Stimulated activated CD4-positive, alpha-beta T cell treated with anti-CD3 and anti-CD28 coated beads, TNF-alpha, amount 100 ng/mL, for 1 hour (primary cell): ENCODE measurements around the gene PHPT1.
A peak's percentile ranks its signal among the peaks of the same experiment; 100 is the strongest.
"Not testable (repeated sequence)": the region's sequence is repeated elsewhere in the genome, so short reads cannot be mapped to it uniquely, and the experiment has no call there.

Source experiments
- DNase-seq, 3 donors: peaks; one replicate each; pipeline ENCODE4 v3.0.0-alpha.2; 2020; ENCODE audit warnings: low read depth in 3 of 3, low spot score in 1 of 3

Gene PHPT1

DNA sequence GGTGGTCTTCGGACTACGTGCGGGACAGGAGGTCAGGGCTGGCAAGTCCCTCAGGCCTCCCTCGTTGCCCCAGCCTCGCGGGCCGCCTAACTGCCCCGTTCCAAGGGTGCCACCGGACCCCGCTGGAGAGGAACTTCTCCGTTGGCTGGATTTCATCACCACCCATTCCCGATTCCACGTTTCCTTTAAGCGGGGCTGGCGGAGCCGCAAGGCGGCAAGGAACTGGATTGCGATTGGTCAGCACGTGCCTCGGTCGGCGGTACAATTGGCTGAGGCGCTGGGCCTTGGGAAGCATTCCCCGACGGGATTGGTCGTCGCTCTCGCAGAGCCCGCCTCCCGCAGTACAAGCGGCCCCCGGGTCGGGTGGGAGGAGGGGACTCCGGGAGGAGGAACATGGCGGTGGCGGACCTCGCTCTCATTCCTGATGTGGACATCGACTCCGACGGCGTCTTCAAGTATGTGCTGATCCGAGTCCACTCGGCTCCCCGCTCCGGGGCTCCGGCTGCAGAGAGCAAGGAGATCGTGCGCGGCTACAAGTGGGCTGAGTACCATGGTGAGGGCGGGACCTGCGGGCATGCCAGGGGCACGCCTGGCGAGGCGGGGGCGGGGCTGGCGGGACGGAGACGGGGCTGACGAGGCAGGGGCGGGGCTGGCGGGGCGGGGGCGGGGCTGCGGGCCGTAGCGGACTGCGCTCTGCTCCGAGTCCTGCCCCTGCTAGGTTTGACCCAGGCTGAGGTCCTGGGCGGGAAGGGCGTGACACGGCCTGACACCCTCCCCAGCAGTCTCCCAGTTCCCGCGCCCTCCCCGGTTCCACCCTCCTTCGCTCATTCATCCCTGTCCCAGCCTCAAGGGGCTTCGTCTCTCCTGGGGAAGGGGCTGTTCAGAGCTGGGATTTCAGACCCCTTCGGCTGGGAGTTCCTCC, at the start of gene PHPT1:
PHPT1 (plus strand) TSS at position 372 of the 922 bp plus-strand sequence; CDS start at position 394, 22 bp downstream.
- DNase-seq = peak; percentile 88 to 92 (median 90)

GRCh38 chr9:136799854-136800657, 49.2 kb upstream of the PHPT1 start:
- DNase-seq = peak; percentile 82 to 86 (median 86)

GRCh38 chr9:136802321-136802720, 46.9 kb upstream of the PHPT1 start:
- no peak for DNase-seq

DNA sequence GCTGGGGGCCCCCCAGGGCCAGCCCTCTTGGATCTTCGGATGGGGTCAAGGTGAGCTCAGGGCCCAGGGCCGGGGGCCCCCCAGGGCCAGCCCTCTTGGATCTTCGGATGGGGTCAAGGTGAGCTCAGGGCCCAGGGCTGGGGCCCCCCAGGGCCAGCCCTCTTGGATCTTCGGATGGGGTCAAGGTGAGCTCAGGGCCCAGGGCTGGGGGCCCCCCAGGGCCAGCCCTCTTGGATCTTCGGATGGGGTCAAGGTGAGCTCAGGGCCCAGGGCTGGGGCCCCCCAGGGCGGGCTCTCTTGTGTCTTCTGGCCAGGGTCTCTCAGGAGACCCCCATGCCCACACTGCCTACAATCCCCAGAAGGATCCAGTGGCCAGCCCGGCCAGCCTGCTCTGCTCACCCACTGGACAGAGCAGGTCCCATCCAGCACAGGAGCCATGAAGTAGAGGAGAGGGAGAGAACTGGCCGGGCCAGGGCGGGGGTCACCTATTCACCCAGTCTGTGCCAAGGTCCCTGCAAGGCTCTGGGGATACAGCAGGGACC, 46.1 kb upstream of the PHPT1 start:
- not testable (repeated sequence) for DNase-seq

GRCh38 chr9:136803551-136804508, 45.4 kb upstream of the PHPT1 start:
- no peak for DNase-seq

GRCh38 chr9:136804509-136805206, 44.6 kb upstream of the PHPT1 start:
- no peak for DNase-seq

DNA sequence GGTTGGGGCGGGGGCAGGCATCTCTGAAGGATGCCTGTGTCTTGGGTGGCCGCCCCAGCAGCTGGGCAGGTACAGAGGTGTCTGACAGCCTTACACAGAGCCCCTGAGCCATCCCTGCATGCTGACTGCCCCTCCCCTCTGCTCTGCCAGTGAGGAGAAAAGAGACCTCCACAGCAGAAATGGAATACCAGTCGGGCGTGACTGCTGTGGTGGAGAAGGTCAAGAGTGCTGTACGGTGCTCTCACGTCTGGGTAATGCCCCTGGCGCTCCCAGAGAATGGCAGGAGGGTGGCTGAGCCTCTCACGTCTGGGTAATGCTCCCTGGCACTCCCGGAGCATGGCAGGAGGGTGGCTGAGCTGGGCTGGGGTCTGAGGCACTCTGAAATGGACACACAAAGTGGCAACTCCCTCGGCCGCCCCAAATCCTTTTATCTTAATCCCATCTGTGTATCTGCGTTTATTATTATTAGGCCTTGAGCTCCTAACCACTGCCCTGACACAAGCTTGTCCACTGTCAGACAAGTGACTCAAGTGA, 43.9 kb upstream of the PHPT1 start:
- no peak for DNase-seq

- DNase-seq = no peak
These were observed 43.1 kb upstream of the PHPT1 start for GRCh38 chr9:136806067-136806466.

- no peak for DNase-seq
These were observed 42.5 kb upstream of the PHPT1 start for GRCh38 chr9:136806631-136807201.

DNA sequence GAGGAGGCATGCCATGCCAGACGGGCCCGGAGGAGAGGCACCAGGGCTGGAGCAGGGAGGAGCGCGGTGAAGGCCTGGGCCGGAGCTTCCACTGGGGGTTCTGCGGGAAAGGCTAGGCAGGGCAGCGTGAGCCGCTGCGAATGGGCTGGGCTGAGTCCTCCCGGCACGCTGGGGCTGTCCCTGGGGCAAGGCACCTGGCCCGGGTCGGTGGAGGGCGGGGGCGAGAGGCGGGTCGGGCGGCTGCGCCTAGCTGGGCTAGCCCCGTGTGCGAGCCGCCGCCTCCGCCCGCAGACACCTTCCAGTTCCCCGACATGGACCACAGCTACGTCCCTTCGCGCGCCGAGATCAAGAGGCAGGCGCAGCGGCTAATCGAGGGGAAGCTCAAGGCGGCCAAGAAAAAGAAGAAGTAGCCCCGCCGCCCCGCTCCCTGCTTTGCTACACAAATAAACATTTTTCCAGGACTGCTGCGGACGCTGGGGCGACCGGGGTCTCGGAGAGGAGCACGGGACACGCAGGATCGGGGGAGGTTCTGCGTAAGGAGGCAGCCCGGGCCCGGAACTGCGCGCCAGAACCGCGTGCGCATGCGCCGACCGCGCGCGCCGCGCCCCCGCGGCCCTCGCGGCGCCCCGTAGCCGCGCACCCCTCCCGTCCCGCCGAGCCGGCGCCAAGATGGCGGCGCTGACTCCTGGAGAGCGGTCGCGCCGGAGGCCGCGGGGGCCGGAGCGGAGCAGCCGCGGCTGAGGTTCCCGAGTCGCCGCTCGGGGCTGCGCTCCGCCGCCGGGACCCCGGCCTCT, 41.7 kb upstream of the PHPT1 start, which contains the start of gene RABL6:
RABL6 (plus strand) TSS at position 668 of the 794 bp plus-strand sequence. CDS start 249 bp downstream, outside the sequence.
- DNase-seq = peak; percentile 57 to 76 (median 74)

DNA sequence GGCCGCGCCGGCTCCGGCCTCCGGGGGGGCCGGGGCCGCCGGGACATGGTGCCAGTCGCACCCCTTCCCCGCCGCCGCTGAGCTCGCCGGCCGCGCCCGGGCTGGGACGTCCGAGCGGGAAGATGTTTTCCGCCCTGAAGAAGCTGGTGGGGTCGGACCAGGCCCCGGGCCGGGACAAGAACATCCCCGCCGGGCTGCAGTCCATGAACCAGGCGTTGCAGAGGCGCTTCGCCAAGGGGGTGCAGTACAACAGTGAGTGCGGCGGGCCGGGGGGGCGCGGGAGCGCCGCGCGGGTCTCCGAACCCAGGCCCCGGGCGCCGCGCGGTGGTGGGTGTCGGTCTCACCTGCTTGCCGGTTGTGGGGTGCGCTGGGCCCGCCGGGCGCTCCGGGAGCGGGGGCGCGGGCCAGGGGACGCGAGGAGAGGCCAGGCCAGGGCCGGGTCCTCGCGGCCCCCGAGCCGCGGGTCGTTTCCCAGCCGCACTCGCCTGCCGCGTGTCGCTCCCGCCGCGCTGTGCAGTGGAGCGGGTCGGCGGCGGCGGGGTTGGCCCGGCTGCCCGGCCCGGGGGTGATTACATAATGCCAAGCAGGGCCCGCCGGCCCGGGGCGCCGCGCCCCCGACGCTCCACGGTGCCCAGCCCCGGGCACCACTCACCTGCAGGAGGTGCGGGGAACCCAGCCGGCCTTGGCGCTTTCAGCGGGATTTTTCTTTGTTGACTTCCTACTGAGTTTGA, 41.0 kb upstream of the PHPT1 start:
- DNase-seq = peak in 2 of 3 donors; percentile 30 to 40

GRCh38 chr9:136808806-136809158, 40.4 kb upstream of the PHPT1 start:
- no peak for DNase-seq

DNA sequence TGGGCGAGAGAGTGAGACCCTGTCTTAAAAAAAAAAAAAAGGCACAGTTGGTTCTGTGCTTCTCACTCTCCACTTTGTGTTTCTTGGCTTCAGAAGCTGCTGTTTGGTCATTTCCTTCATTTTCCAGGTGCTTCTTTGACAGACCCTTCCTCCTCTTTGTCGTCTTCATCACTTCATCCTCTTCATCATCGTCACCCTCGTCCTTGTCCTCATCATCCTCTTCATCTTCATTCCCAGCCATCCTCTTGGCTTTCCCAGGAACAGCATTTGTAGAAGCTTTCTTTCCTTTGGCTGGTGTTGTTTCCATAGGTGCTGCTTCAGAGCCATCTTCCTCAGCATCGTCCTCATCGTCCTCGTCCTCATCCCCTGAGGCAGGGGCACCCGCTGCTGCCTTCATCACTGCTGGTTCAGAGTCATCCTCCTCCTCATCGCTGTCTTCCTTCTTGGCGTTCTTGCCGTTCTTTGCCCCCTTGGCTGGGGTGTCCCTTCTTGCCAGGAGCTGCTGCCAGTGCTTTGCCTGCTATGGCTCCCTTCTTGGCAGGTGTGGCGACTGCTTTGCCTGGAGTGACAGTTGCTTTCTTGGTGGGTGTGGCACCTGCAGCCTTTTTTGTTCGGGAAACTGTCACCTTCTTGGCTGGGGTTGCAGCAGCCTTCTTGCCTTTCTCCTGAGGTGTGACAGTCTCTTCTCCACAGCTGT, 34.3 kb upstream of the PHPT1 start:
- DNase-seq = no peak

DNA sequence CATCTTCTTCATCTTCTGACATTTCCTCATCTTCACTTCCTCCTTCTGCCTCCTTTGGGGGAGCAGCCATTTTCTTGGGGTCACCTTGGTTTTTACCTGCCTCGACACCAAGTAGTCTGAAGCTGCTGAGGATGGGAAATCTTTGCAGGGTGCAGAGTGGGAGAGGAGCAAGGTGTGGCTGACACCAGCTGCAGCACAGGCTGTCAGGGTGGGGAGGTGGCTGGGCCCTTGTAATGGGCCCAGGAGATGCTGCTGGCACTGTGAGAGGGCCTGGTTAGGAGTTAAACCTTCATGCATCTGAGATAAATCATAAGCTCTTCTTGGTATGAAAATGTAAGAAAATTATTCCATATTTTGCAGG, 33.8 kb upstream of the PHPT1 start:
- no peak for DNase-seq

GRCh38 chr9:136820971-136821825, 28.0 kb upstream of the PHPT1 start:
- DNase-seq = no peak

GRCh38 chr9:136821826-136822544, 27.2 kb upstream of the PHPT1 start:
- no peak for DNase-seq
